ENCODE measurements around the gene SV2C. TPM values are rescaled to one million over a fixed set of nuclear protein-coding genes. Genes with fewer than 3 reads are reported as not detected.

The SV2C gene
- total RNA-seq, 1 experiment from 2014 or later = 0.09 TPM

- Mint-ChIP-seq H3K27ac (no peak overlapping the region), H3K4me1 (no peaks in the 10 kb centered on the region), H3K9me3 (no peaks in the 10 kb centered on the region), H3K36me3 (no peaks in the 10 kb centered on the region), H3K4me3 (no peak overlapping the region), H3K27me3 (ENCODE audit: low read depth) (no peaks in the 10 kb centered on the region; the same call in 1 of the 2 replicates)
- POLR2A ChIA-PET = no interaction called here
- TF ChIP-seq PRRX2 (CRISPR knock-in tag; IDR thresholded peaks at IDR 0.05) = no peak
- TF ChIP-seq PRDM15 (CRISPR knock-in tag; IDR thresholded peaks at IDR 0.05) = no peak
- TF ChIP-seq FOXP1 (CRISPR knock-in tag; IDR thresholded peaks at IDR 0.05; ENCODE audit: borderline replicate concordance) = no peak
- TF ChIP-seq ZNF263 (CRISPR knock-in tag; IDR thresholded peaks at IDR 0.05; ENCODE audit: low read depth) = no peak
- TF ChIP-seq JAZF1 (CRISPR knock-in tag; IDR thresholded peaks at IDR 0.05) = no peak
- no peak for TF ChIP-seq NFATC4 (CRISPR knock-in tag; IDR thresholded peaks at IDR 0.05)
- TF ChIP-seq ZNF232 (CRISPR knock-in tag; IDR thresholded peaks at IDR 0.05) = no peak
- no peak for TF ChIP-seq FOXP4 (CRISPR knock-in tag; IDR thresholded peaks at IDR 0.05)
- TF ChIP-seq AR (CRISPR knock-in tag; IDR thresholded peaks at IDR 0.05) = no peak
- no peak for TF ChIP-seq MYBL2 (CRISPR knock-in tag; IDR thresholded peaks at IDR 0.05)
- TF ChIP-seq MLX (CRISPR knock-in tag; IDR thresholded peaks at IDR 0.05) = no peak
- no peak for TF ChIP-seq STAT6 (CRISPR knock-in tag; conservative IDR thresholded peaks at IDR 0.05; ENCODE audit: low read depth)
- no peak for TF ChIP-seq E2F5 (CRISPR knock-in tag; IDR thresholded peaks at IDR 0.05)
- TF ChIP-seq RORB (CRISPR knock-in tag; IDR thresholded peaks at IDR 0.05) = no peak
- TF ChIP-seq ZBTB21 (CRISPR knock-in tag; IDR thresholded peaks at IDR 0.05; ENCODE audit: borderline replicate concordance) = no peak
- no peak for TF ChIP-seq HMGA2 (CRISPR knock-in tag; IDR thresholded peaks at IDR 0.05)
- CTCF ChIA-PET = no interaction called here
- no peak for DNase-seq (ENCODE audit: low spot score)
- ATAC-seq = no peak
Measured at GRCh38 chr5:76125888-76126287, 42.7 kb downstream of the SV2C start.
